Choroid plexus epithelial cell (primary cell): Measurements from ENCODE around the gene RPL36A.

Source experiments
- DNase-seq: peaks from one replicate; pipeline ENCODE4 v3.0.0-alpha.2; 2010; ENCODE audit warnings: low read depth
- H3K4me3 ChIP-seq: 2 replicates; pipeline ENCODE4 v1.5.1; 2011; ENCODE audit warnings: low read depth, mild to moderate bottlenecking, control low read depth, low read length, moderate library complexity
- CTCF ChIP-seq: conservative IDR thresholded peaks from 2 replicates; pipeline ENCODE4 v1.5.1; 2011; ENCODE audit warnings: low read depth, mild to moderate bottlenecking, control low read depth, inconsistent platforms, low read length, moderate library complexity

RPL36A gene

GRCh38 chrX:101360390-101360789 lies 30.4 kb upstream of the RPL36A start:
- DNase-seq: no peak
- no peak for TF ChIP-seq CTCF
- H3K4me3 ChIP-seq: no peak overlapping the region

GRCh38 chrX:101362116-101362515 lies 28.7 kb upstream of the RPL36A start:
- no peak overlapping the region for H3K4me3 ChIP-seq
- no peak for TF ChIP-seq CTCF
- DNase-seq: no peak

GRCh38 chrX:101362757-101363156 lies 28.1 kb upstream of the RPL36A start:
- DNase-seq: no peak
- TF ChIP-seq CTCF: no peak
- no peak overlapping the region for H3K4me3 ChIP-seq

GRCh38 chrX:101365301-101365795 lies 25.5 kb upstream of the RPL36A start:
- no peak for TF ChIP-seq CTCF
- H3K4me3 ChIP-seq: no peak overlapping the region
- DNase-seq: no peak

GRCh38 chrX:101368800-101369199 lies 22.0 kb upstream of the RPL36A start:
- no peak for TF ChIP-seq CTCF
- H3K4me3 ChIP-seq: no peak overlapping the region
- no peak for DNase-seq

- no peak overlapping the region for H3K4me3 ChIP-seq
- no peak for DNase-seq
- no peak for TF ChIP-seq CTCF
Observed at GRCh38 chrX:101369687-101370086, 21.1 kb upstream of the RPL36A start.

GRCh38 chrX:101370888-101371504 lies 19.8 kb upstream of the RPL36A start:
- H3K4me3 ChIP-seq: no peak overlapping the region
- no peak for TF ChIP-seq CTCF
- no peak for DNase-seq
